Measurements from ENCODE around the gene RMC1. TPM values are rescaled to one million over a fixed set of nuclear protein-coding genes. Genes with fewer than 3 reads are reported as not detected.
A peak's percentile ranks its signal among the peaks of the same experiment; 100 is the strongest.

RMC1 gene
- 10 to 100 TPM; 22.2 to 33.0 (median 23.9) TPM for total RNA-seq

DNA sequence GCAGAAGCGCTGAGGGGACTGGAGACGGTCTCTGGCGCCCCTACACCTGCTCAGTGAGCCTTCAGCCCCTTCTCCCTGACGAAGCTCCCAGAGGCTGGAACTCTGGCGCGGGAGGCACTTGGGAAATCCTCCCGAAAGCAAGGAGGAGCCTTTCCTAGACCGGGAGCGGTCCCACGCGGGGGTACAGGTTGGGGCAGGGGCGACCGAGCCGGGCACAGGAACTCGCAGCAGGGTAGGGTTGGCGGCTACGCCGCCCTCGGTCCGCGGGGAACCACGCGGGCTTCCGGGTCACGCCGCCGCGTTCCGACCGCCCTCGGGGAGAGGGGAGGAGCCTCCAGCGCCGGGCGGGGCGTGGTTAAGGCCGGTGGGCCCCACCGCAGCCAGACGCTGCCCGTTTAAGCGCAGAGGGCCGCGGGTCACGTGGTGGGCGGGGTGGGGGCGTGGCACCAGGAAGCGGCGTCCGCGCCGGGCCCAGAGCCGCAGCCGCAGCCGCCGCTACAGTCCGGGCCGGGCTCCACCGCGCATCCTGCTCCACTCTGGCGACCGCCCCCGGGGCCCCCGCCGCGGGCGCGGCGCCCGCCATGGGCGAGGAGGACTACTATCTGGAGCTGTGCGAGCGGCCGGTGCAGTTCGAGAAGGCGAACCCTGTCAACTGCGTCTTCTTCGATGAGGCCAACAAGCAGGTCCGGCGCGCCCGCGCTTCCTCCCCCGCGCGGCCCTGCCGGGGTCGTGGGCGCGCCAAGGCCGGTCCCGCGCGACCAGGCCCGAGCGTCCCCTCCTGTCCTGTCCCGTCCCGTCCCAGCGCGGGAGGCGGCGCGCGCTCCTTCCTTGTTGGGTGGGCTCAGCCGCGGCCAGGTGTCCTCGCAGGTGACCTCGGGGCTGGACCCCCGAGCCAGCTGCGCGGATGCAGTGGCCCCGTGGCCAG is at the start of gene RMC1:
Gene RMC1 (plus strand): TSS at position 474 of the 925 bp plus-strand sequence. CDS start 108 bp downstream, at position 582.
- Histone ChIP-seq H3K9me3 (no peaks in the 10 kb centered on the region), H3K27ac (peak within 1 kb of the TSS; percentile 89 to 94), H3K27me3 (no peaks in the 10 kb centered on the region), H3K4me1 (peaks cover 0 to 6% of the 10 kb centered on the region in 2 donors), H3K36me3 (no peaks in the 10 kb centered on the region), H3K4me3 (peak within 1 kb of the TSS; percentile 82 to 97 (median 97))
- intact Hi-C loops (cut with DNase I; ENCODE audit: low total_unique reads): loop anchor here (10.0 kb wide), 2 partner anchors 192 to 728 kb away; no protein-coding TSS in a partner anchor
- peak; percentile 94 to 98 for DNase-seq (ENCODE audit: low spot score in 2 of 2)
- TF ChIP-seq POLR2A (IDR thresholded peaks at IDR 0.05) (peak; percentile 82), POLR2AphosphoS5 (IDR thresholded peaks at IDR 0.05) (peak; percentile 69 to 89 (median 81))
- TF ChIP-seq, protein P1, sequence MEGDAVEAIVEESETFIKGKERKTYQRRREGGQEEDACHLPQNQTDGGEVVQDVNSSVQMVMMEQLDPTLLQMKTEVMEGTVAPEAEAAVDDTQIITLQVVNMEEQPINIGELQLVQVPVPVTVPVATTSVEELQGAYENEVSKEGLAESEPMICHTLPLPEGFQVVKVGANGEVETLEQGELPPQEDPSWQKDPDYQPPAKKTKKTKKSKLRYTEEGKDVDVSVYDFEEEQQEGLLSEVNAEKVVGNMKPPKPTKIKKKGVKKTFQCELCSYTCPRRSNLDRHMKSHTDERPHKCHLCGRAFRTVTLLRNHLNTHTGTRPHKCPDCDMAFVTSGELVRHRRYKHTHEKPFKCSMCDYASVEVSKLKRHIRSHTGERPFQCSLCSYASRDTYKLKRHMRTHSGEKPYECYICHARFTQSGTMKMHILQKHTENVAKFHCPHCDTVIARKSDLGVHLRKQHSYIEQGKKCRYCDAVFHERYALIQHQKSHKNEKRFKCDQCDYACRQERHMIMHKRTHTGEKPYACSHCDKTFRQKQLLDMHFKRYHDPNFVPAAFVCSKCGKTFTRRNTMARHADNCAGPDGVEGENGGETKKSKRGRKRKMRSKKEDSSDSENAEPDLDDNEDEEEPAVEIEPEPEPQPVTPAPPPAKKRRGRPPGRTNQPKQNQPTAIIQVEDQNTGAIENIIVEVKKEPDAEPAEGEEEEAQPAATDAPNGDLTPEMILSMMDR (IDR thresholded peaks at IDR 0.05): peak in 1 of 3 donors; percentile 11

DNA sequence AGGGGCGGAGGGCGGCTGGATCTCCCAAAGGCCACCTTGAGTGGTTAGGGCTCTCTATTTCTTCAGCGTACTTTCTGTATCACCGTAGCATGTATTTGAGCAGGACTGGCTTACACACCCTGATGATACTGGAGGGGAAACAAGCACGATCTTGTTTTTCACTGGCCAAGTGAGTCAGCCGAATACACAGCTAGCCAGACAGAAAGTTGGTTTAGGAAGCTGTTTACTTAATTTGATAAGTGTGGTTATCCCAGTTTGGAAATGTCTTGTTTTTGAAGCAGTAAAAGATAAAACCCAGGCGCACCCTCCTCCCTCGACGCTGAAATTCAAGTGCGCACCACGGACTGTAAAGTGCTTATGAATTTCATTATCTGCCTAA is 49.6 kb upstream of the RMC1 start:
- Histone ChIP-seq H3K36me3 (no peaks in the 10 kb centered on the region), H3K9me3 (no peaks in the 10 kb centered on the region), H3K27me3 (no peaks in the 10 kb centered on the region), H3K27ac (peak overlapping the region; percentile 93 to 98), H3K4me3 (peak overlapping the region; percentile 72 to 89 (median 74)), H3K4me1 (peaks cover 0 to 6% of the 10 kb centered on the region in 2 donors)
- no peak for DNase-seq (ENCODE audit: low spot score in 2 of 2)
- intact Hi-C loops (cut with DNase I; ENCODE audit: low total_unique reads): no loop called here
- no peak for TF ChIP-seq POLR2A (IDR thresholded peaks at IDR 0.05)
- TF ChIP-seq POLR2AphosphoS5 (IDR thresholded peaks at IDR 0.05): no peak
- TF ChIP-seq, protein P1 (IDR thresholded peaks at IDR 0.05): no peak

DNA sequence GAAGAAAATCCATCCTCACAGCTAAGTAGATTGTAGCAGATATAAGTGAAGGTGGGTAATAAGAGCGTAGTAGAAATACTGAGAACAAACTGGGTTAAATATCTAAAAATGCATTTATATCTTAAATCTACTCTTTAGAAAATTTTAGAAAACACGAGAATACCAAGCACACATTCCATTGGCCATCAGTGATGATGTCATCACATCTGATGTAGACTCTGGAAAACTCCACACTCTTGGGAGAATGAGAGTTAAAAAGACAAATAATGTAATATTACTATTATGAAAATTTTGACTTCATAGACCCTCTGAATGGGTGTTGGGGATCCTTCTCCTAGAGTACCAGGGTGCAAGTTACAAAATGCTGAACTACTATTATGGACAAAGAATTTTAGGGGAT is 46.5 kb upstream of the RMC1 start:
- no peak for DNase-seq (ENCODE audit: low spot score in 2 of 2)
- Histone ChIP-seq H3K4me1 (peaks cover 0 to 6% of the 10 kb centered on the region in 2 donors), H3K4me3 (no peak overlapping the region), H3K9me3 (no peaks in the 10 kb centered on the region), H3K27me3 (no peaks in the 10 kb centered on the region), H3K27ac (no peak overlapping the region), H3K36me3 (no peaks in the 10 kb centered on the region)
- no peak for TF ChIP-seq POLR2A (IDR thresholded peaks at IDR 0.05)
- TF ChIP-seq POLR2AphosphoS5 (IDR thresholded peaks at IDR 0.05): no peak
- TF ChIP-seq, protein P1 (IDR thresholded peaks at IDR 0.05): no peak
- intact Hi-C loops (cut with DNase I; ENCODE audit: low total_unique reads): no loop called here

- H3K27me3 ChIP-seq: no peaks in the 10 kb centered on the region
- TF ChIP-seq POLR2A (IDR thresholded peaks at IDR 0.05): no peak
- TF ChIP-seq POLR2AphosphoS5 (IDR thresholded peaks at IDR 0.05): no peak
- TF ChIP-seq, protein P1 (IDR thresholded peaks at IDR 0.05): no peak
- intact Hi-C loops (cut with DNase I; ENCODE audit: low total_unique reads): no loop called here
- H3K4me1 ChIP-seq: no peaks in the 10 kb centered on the region
- no peaks in the 10 kb centered on the region for H3K36me3 ChIP-seq
- H3K27ac ChIP-seq: no peak overlapping the region
- no peaks in the 10 kb centered on the region for H3K9me3 ChIP-seq
- no peak for DNase-seq (ENCODE audit: low spot score in 2 of 2)
- no peak overlapping the region for H3K4me3 ChIP-seq
These were observed 44.3 kb upstream of the RMC1 start for GRCh38 chr18:23458830-23459529.

Data from breast epithelium (tissue), 4 donors.